HG03432 (cell line): ENCODE results near the gene IMPDH1.

ENCODE experiments used
- ATAC-seq: cut with Tn5 transposase; IDR thresholded peaks from one replicate; pipeline ENCODE4 v1.9.1; 2021; ENCODE audit warnings: mild to moderate bottlenecking, moderate library complexity; ENCODE audit not compliant: unreplicated experiment

IMPDH1 gene

GRCh38 chr7:128389618-128390329, 20.0 kb downstream of the IMPDH1 start:
- ATAC-seq = no peak

GRCh38 chr7:128389085-128389617, 20.6 kb downstream of the IMPDH1 start:
- ATAC-seq = no peak

GRCh38 chr7:128388145-128388485, 21.7 kb downstream of the IMPDH1 start:
- no peak for ATAC-seq

GRCh38 chr7:128387216-128388144, 22.3 kb downstream of the IMPDH1 start:
- peak; percentile 79 for ATAC-seq

- ATAC-seq = no peak
Measured at GRCh38 chr7:128385988-128386925, 23.5 kb downstream of the IMPDH1 start.

- ATAC-seq = no peak
Measured at GRCh38 chr7:128384726-128385125, 25.1 kb downstream of the IMPDH1 start.

GRCh38 chr7:128383776-128384175, 26.0 kb downstream of the IMPDH1 start:
- ATAC-seq = no peak

GRCh38 chr7:128381161-128381821, 28.5 kb downstream of the IMPDH1 start:
- no peak for ATAC-seq

- ATAC-seq = no peak
Measured at GRCh38 chr7:128380483-128381106, 29.2 kb downstream of the IMPDH1 start.

GRCh38 chr7:128379900-128380479, 29.8 kb downstream of the IMPDH1 start:
- ATAC-seq = no peak

GRCh38 chr7:128378637-128379036, 31.1 kb downstream of the IMPDH1 start:
- no peak for ATAC-seq

- no peak for ATAC-seq
Measured at GRCh38 chr7:128376077-128376476, 33.7 kb downstream of the IMPDH1 start.

GRCh38 chr7:128374041-128374440, 35.7 kb downstream of the IMPDH1 start:
- ATAC-seq = no peak

- ATAC-seq = no peak
Measured at GRCh38 chr7:128373606-128374005, 36.2 kb downstream of the IMPDH1 start.

- no peak for ATAC-seq
Measured at GRCh38 chr7:128370491-128370890, 39.3 kb downstream of the IMPDH1 start.

- no peak for ATAC-seq
Measured at GRCh38 chr7:128366986-128367385, 42.8 kb downstream of the IMPDH1 start.

- ATAC-seq = no peak
Measured at GRCh38 chr7:128366300-128366699, 43.5 kb downstream of the IMPDH1 start.

GRCh38 chr7:128365432-128365831, 44.4 kb downstream of the IMPDH1 start:
- no peak for ATAC-seq

- no peak for ATAC-seq
Measured at GRCh38 chr7:128364166-128364870, 45.5 kb downstream of the IMPDH1 start.
